Keratinocyte (primary cell): Measurements from ENCODE around the gene FAXC.
"Not testable (repeated sequence)": the region's sequence is repeated elsewhere in the genome, so short reads cannot be mapped to it uniquely, and the experiment has no call there.

Source experiments
- EZH2 ChIP-seq: IDR thresholded peaks from one replicate; pipeline ENCODE4 v1.6.1; 2012; ENCODE audit warnings: inconsistent platforms, mild to moderate bottlenecking, low read length, moderate library complexity
- TF ChIP-seq, protein P1 (sequence below), 3 experiments: IDR thresholded peaks in 1 of 3; conservative IDR thresholded peaks in 1 of 3; optimal IDR thresholded peaks in 1 of 3; 2 replicates in 2 of 3; 3 replicates in 1 of 3; pipeline versions ENCODE3 to v1.5.1; 2011; ENCODE audit warnings: low read length in 3 of 3, mild to moderate bottlenecking in 3 of 3, moderate library complexity in 2 of 3, control low read depth in 1 of 3, inconsistent platforms in 1 of 3; ENCODE audit not compliant: insufficient read depth in 2 of 3; ENCODE audit errors: extremely low read depth in 1 of 3

DNA sequence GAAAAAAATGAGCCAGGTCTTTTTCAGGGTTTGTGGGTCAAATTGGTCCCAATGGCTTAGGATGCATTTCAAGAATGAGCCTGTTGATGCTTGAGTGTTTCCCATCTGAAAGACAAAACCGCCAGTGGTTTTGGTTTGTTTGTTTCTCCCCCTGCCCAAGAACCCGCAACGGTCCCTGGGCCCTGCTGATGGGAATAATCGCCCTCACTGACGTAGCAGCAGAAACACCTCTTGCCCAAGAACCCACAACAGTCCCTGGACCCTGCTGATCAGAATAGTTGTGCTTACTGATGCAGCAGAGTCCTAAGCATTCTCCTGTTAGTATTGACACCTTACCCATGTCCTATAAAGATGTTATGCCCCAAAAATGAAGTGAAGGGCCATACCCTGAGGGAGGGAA lies 82.5 kb downstream of the FAXC start:
- TF ChIP-seq, protein P1, sequence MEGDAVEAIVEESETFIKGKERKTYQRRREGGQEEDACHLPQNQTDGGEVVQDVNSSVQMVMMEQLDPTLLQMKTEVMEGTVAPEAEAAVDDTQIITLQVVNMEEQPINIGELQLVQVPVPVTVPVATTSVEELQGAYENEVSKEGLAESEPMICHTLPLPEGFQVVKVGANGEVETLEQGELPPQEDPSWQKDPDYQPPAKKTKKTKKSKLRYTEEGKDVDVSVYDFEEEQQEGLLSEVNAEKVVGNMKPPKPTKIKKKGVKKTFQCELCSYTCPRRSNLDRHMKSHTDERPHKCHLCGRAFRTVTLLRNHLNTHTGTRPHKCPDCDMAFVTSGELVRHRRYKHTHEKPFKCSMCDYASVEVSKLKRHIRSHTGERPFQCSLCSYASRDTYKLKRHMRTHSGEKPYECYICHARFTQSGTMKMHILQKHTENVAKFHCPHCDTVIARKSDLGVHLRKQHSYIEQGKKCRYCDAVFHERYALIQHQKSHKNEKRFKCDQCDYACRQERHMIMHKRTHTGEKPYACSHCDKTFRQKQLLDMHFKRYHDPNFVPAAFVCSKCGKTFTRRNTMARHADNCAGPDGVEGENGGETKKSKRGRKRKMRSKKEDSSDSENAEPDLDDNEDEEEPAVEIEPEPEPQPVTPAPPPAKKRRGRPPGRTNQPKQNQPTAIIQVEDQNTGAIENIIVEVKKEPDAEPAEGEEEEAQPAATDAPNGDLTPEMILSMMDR (optimal IDR thresholded peaks at IDR 0.05 in 1 of 3, IDR thresholded peaks at IDR 0.05 in 1 of 3, conservative IDR thresholded peaks at IDR 0.05 in 1 of 3; ENCODE audit: extremely low read depth in 1 of 3, insufficient read depth in 2 of 3, low read length in 3 of 3) = not testable (repeated sequence)
- not testable (repeated sequence) for TF ChIP-seq EZH2
